Keratinocyte (primary cell): ENCODE data around the gene TNFSF13B.

Source experiments
- EZH2 ChIP-seq: IDR thresholded peaks from one replicate; pipeline ENCODE4 v1.6.1; 2012; ENCODE audit warnings: inconsistent platforms, mild to moderate bottlenecking, low read length, moderate library complexity
- TF ChIP-seq, protein P1 (sequence below), 3 experiments: IDR thresholded peaks in 1 of 3; conservative IDR thresholded peaks in 1 of 3; optimal IDR thresholded peaks in 1 of 3; 2 replicates in 2 of 3; 3 replicates in 1 of 3; pipeline versions ENCODE3 to v1.5.1; 2011; ENCODE audit warnings: low read length in 3 of 3, mild to moderate bottlenecking in 3 of 3, moderate library complexity in 2 of 3, control low read depth in 1 of 3, inconsistent platforms in 1 of 3; ENCODE audit not compliant: insufficient read depth in 2 of 3; ENCODE audit errors: extremely low read depth in 1 of 3

DNA sequence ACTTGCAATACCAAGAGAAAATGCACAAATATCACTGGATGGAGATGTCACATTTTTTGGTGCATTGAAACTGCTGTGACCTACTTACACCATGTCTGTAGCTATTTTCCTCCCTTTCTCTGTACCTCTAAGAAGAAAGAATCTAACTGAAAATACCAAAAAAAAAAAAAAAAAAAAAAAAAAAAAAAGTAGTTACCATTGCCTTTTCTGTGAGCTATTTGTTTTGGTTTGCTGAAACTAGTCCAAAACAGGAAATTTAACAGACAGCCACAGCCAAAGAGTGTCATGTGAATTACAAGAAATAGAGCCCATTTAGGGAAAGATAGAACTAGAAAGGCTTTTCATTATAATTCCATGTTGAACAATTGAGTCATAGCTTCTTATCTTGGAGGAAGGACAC lies 37.3 kb downstream of the TNFSF13B start:
- TF ChIP-seq, protein P1, sequence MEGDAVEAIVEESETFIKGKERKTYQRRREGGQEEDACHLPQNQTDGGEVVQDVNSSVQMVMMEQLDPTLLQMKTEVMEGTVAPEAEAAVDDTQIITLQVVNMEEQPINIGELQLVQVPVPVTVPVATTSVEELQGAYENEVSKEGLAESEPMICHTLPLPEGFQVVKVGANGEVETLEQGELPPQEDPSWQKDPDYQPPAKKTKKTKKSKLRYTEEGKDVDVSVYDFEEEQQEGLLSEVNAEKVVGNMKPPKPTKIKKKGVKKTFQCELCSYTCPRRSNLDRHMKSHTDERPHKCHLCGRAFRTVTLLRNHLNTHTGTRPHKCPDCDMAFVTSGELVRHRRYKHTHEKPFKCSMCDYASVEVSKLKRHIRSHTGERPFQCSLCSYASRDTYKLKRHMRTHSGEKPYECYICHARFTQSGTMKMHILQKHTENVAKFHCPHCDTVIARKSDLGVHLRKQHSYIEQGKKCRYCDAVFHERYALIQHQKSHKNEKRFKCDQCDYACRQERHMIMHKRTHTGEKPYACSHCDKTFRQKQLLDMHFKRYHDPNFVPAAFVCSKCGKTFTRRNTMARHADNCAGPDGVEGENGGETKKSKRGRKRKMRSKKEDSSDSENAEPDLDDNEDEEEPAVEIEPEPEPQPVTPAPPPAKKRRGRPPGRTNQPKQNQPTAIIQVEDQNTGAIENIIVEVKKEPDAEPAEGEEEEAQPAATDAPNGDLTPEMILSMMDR (optimal IDR thresholded peaks at IDR 0.05 in 1 of 3, IDR thresholded peaks at IDR 0.05 in 1 of 3, conservative IDR thresholded peaks at IDR 0.05 in 1 of 3; ENCODE audit: extremely low read depth in 1 of 3, insufficient read depth in 2 of 3, low read length in 3 of 3): no peak
- no peak for TF ChIP-seq EZH2
